GM04503 (cell line): ENCODE measurements around the gene PARM1.
"Not testable (repeated sequence)": the region's sequence is repeated elsewhere in the genome, so short reads cannot be mapped to it uniquely, and the experiment has no call there.

ENCODE experiments used
- DNase-seq: peaks from one replicate; pipeline ENCODE4 v3.0.0-alpha.2; 2012; ENCODE audit warnings: low read depth

Gene PARM1

GRCh38 chr4:74983253-74983635, 50.3 kb downstream of the PARM1 start:
- DNase-seq: no peak

GRCh38 chr4:74990276-74990875, 57.5 kb downstream of the PARM1 start:
- no peak for DNase-seq

DNA sequence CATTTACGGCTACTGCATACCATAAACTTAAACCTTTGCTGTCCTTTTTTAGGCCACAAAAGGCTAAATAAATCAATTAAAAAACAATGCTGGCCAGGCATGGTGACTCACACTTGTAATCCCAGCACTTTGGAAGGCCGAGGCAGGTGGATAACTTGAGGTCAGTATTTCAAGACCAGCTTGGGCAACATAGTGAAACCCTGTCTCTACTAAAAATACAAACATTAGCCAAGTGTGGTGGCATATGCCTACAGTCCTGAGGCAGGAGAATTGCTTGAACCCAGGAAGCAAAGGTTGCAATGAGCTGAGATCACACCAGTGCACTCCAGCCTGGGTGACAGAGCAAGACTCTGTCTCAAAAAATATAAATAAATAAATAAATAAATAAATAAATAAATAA, 61.5 kb downstream of the PARM1 start:
- not testable (repeated sequence) for DNase-seq

DNA sequence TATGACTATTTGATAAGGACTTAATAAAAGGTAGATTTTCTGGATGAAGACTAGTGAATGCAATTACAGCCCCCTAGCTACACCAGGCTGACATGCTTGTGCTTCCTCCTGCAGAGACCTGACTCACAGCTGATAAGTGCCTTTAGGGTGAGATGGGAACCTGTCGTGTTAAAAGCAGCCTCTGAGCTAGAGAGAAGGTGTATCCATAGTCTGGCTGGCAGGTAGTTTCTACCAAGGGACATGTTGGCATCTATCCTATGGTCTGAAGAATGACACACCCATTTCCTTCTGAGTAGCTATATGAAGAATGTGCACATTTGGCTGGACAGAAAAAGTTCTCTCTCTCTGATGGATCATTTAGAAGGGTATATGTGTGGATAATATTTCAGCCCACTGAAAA, 64.1 kb downstream of the PARM1 start:
- no peak for DNase-seq

- no peak for DNase-seq
Observed at GRCh38 chr4:74997948-74998729, 65.2 kb downstream of the PARM1 start.

GRCh38 chr4:74999714-75000309, 66.9 kb downstream of the PARM1 start:
- DNase-seq: no peak

GRCh38 chr4:75001871-75002270, 69.0 kb downstream of the PARM1 start:
- no peak for DNase-seq

- DNase-seq: no peak
Observed at GRCh38 chr4:75002381-75002780, 69.5 kb downstream of the PARM1 start.

DNA sequence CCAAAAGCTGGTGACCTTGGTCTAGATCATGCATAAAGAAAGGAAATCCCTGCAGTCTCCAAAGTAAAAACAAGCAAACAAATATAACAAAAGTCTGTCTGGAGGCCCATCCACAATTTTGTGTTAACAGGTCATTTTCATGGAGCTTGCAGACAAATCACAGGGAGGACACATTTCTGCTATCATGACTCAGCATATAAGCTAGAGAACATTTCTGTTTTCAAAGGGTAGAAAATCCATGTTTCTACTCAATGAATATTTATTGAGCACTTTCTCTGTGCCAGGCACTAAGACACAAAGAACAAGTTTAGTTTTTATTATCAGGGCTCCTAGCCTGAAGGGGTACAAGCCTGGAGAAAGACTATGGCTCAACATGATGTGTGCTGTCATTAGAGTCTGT, 71.1 kb downstream of the PARM1 start:
- DNase-seq: no peak

- DNase-seq: no peak
Observed at GRCh38 chr4:75004755-75005668, 72.1 kb downstream of the PARM1 start.

- DNase-seq: no peak
Observed at GRCh38 chr4:75005727-75006126, 72.8 kb downstream of the PARM1 start.

GRCh38 chr4:75007891-75008290, 75.0 kb downstream of the PARM1 start:
- DNase-seq: no peak

DNA sequence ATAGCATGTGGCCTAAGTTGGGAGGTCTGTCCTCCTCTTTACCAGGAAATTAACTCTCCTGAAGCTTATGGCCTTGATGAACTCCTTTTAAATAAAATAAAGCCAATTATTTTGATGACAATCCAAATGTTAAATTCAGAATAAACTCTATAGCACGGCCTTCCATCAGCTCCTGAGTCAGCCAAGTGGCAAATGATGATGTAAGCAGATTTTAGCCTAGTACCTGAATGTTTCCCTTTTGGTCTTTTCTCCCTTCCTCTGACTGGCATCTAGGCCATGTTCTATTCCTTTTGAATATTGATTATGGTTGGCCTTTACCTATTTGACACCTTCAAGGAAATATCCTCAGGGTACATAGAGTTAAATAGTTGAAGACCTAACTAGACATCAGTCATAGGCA, 76.2 kb downstream of the PARM1 start:
- DNase-seq: no peak

- DNase-seq: no peak
Observed at GRCh38 chr4:75011131-75011795, 78.3 kb downstream of the PARM1 start.

GRCh38 chr4:75015627-75016026, 82.7 kb downstream of the PARM1 start:
- DNase-seq: no peak

GRCh38 chr4:75016472-75016871, 83.6 kb downstream of the PARM1 start:
- DNase-seq: no peak

- no peak for DNase-seq
Observed at GRCh38 chr4:75018811-75019479, 86.0 kb downstream of the PARM1 start.

- no peak for DNase-seq
Observed at GRCh38 chr4:75025431-75025830, 92.5 kb downstream of the PARM1 start.

- DNase-seq: no peak
Observed at GRCh38 chr4:75028196-75028854, 95.4 kb downstream of the PARM1 start.

GRCh38 chr4:75030028-75030427, 97.1 kb downstream of the PARM1 start:
- no peak for DNase-seq
